GM15510 (cell line): ENCODE results near the gene PPP1R8.

Experiments
- POLR2A ChIP-seq: IDR thresholded peaks from 3 replicates; pipeline ENCODE4 v1.6.1; 2011; ENCODE audit warnings: borderline replicate concordance; ENCODE audit not compliant: insufficient read length; ENCODE audit errors: extremely low read depth

Gene PPP1R8

GRCh38 chr1:27823784-27824183, 6.8 kb upstream of the PPP1R8 start:
- no peak for TF ChIP-seq POLR2A

- no peak for TF ChIP-seq POLR2A
Observed at GRCh38 chr1:27824411-27824810, 6.2 kb upstream of the PPP1R8 start.

GRCh38 chr1:27831568-27832410, 1.2 kb downstream of the PPP1R8 start:
- no peak for TF ChIP-seq POLR2A

- TF ChIP-seq POLR2A, result no peak
Observed at GRCh38 chr1:27832762-27833161, 2.2 kb downstream of the PPP1R8 start.

- TF ChIP-seq POLR2A, result no peak
Observed at GRCh38 chr1:27833470-27833869, 2.9 kb downstream of the PPP1R8 start.

GRCh38 chr1:27835046-27835445, 4.5 kb downstream of the PPP1R8 start:
- no peak for TF ChIP-seq POLR2A

GRCh38 chr1:27835501-27835900, 4.9 kb downstream of the PPP1R8 start:
- no peak for TF ChIP-seq POLR2A

GRCh38 chr1:27849951-27850350, 19.4 kb downstream of the PPP1R8 start:
- no peak for TF ChIP-seq POLR2A

GRCh38 chr1:27855085-27855484, 24.5 kb downstream of the PPP1R8 start:
- no peak for TF ChIP-seq POLR2A

- TF ChIP-seq POLR2A, result no peak
Observed at GRCh38 chr1:27856561-27857343, 26.2 kb downstream of the PPP1R8 start.

- no peak for TF ChIP-seq POLR2A
Observed at GRCh38 chr1:27858072-27858948, 27.7 kb downstream of the PPP1R8 start.

- no peak for TF ChIP-seq POLR2A
Observed at GRCh38 chr1:27858949-27859576, 28.5 kb downstream of the PPP1R8 start.

- no peak for TF ChIP-seq POLR2A
Observed at GRCh38 chr1:27861436-27861835, 30.9 kb downstream of the PPP1R8 start.

GRCh38 chr1:27862004-27862403, 31.4 kb downstream of the PPP1R8 start:
- TF ChIP-seq POLR2A, result no peak
